ENCODE results near the gene PTPN1.

GRCh38 chr20:50574586-50574985, 64.4 kb downstream of the PTPN1 start:
- TF ChIP-seq CTCF (conservative IDR thresholded peaks at IDR 0.05; ENCODE audit: low read length): no peak
- no peak for TF ChIP-seq EZH2phosphoT487 (IDR thresholded peaks at IDR 0.05; ENCODE audit: borderline replicate concordance)
